ENCODE results near the gene DGKB. TPM values are rescaled to one million over a fixed set of nuclear protein-coding genes. Genes with fewer than 3 reads are reported as not detected.

DGKB gene
- total and polyA plus RNA-seq, 2 of the 8 experiments (the other 6 are each of a cell fraction or from before 2014, with no cell fraction given) = 1.9 to 2.6 TPM

DNA sequence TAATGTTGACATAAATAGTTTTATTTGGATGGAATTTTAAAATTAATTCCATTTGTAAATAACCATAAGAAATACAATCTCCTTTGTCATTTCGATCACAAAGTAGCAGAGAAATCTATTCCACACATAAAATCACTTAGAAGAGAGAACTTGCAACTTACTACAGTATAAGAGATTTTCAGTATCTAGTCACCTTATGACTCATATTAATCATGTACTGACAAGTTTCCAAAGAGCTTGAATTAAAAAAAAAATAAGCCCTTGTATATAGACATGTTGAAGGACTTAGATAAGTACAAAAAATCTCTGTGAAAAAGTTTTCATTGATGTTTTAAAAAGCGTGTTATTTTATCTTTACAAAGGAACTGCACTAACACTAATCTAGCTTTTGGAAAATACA is 706.0 kb downstream of the DGKB start:
- Histone ChIP-seq H3K23me2 (ENCODE audit: low read depth, low read length) (no peaks in the 10 kb centered on the region), H2BK5ac (ENCODE audit: low read depth, low read length) (no peak overlapping the region), H4K20me1 (replicated peaks in 1 of 2; ENCODE audit: control insufficient read depth in 1 of 2, insufficient read depth in 2 of 2, low read length in 2 of 2) (no peaks in the 10 kb centered on the region), H2BK120ac (replicated peaks; ENCODE audit: low read depth, low read length) (no peak overlapping the region), H2BK15ac (ENCODE audit: low read length) (no peak overlapping the region), H3K9me3 (ENCODE audit: insufficient read depth in 2 of 2, low read depth in 1 of 2, low read length in 1 of 2) (no peaks in the 10 kb centered on the region), H2BK20ac (ENCODE audit: low read length) (no peak overlapping the region), H3K4ac (replicated peaks; ENCODE audit: insufficient read length, low read depth, low read length) (no peak overlapping the region), H3K36me3 (ENCODE audit: control insufficient read depth in 2 of 4, insufficient read depth in 4 of 4, low read length in 3 of 4) (no peaks in the 10 kb centered on the region), H3K56ac (replicated peaks; ENCODE audit: insufficient read length, low read depth, low read length) (no peak overlapping the region), H4K91ac (replicated peaks; ENCODE audit: insufficient read length, low read length) (no peak overlapping the region), H4K5ac (ENCODE audit: insufficient read length, low read depth, low read length) (no peak overlapping the region), H2AFZ (ENCODE audit: low read length) (no peak overlapping the region), H3K4me3 (ENCODE audit: extremely low read depth in 1 of 4, insufficient read depth in 2 of 4, low read depth in 3 of 4, low read length in 4 of 4) (no peak overlapping the region), H3K4me1 (replicated peaks in 1 of 4; ENCODE audit: control insufficient read depth in 3 of 4, insufficient read depth in 4 of 4, low read length in 3 of 4) (peaks cover 0 to 2% (median 0%) of the 10 kb centered on the region in 4 experiments; a peak in 1 of 7 replicates), H4K8ac (ENCODE audit: extremely low read depth, insufficient read depth, low read length) (no peak overlapping the region), H3K79me1 (ENCODE audit: low read depth, low read length) (no peaks in the 10 kb centered on the region), H3K27ac (ENCODE audit: low read depth, low read length) (no peak overlapping the region), H3K27me3 (replicated peaks in 1 of 4; ENCODE audit: control insufficient read depth in 3 of 4, extremely low read depth in 1 of 4, insufficient read depth in 3 of 4, low read length in 3 of 4) (no peaks in the 10 kb centered on the region), H3K79me2 (ENCODE audit: control insufficient read depth in 1 of 2, insufficient read depth in 2 of 2, low read length in 2 of 2) (no peaks in the 10 kb centered on the region), H3K9ac (replicated peaks in 1 of 4; ENCODE audit: extremely low read depth in 1 of 4, low read depth in 3 of 4, low read length in 3 of 4) (no peak overlapping the region), H3K14ac (ENCODE audit: insufficient read length) (no peak overlapping the region), H3K18ac (ENCODE audit: extremely low read depth, low read length) (no peak overlapping the region), H3K4me2 (ENCODE audit: insufficient read depth in 1 of 2, low read depth in 2 of 2, low read length in 2 of 2) (no peak overlapping the region), H2BK12ac (ENCODE audit: low read depth, low read length) (no peak overlapping the region), H3K23ac (ENCODE audit: insufficient read length) (no peak overlapping the region), H2AK5ac (ENCODE audit: low read depth, low read length) (no peak overlapping the region)
- DNase-seq (ENCODE audit: low read depth in 1 of 2, low spot score in 2 of 2) (no peak), FAIRE-seq (no peak)
- ChIA-PET POLR2A (ENCODE audit: partially characterized antibody) (no interaction called here), CTCF (ENCODE audit: partially characterized antibody) (no interaction called here)
- no peak for TF ChIP-seq SP4 (IDR thresholded peaks at IDR 0.05; ENCODE audit: low read length)
- no peak for TF ChIP-seq EP300 (IDR thresholded peaks at IDR 0.05; ENCODE audit: borderline replicate concordance in 1 of 2, low read depth in 2 of 2, low read length in 2 of 2)
- no peak for TF ChIP-seq BCL11A (IDR thresholded peaks at IDR 0.05; ENCODE audit: low read depth in 2 of 2, low read length in 2 of 2)
- TF ChIP-seq, protein P1, sequence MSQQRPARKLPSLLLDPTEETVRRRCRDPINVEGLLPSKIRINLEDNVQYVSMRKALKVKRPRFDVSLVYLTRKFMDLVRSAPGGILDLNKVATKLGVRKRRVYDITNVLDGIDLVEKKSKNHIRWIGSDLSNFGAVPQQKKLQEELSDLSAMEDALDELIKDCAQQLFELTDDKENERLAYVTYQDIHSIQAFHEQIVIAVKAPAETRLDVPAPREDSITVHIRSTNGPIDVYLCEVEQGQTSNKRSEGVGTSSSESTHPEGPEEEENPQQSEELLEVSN (IDR thresholded peaks at IDR 0.05) = no peak
- TF ChIP-seq SIX5 (IDR thresholded peaks at IDR 0.05; ENCODE audit: low read depth, low read length) = no peak
- TF ChIP-seq SRF (IDR thresholded peaks at IDR 0.05; ENCODE audit: low read depth, low read length) = no peak
- WGBS, 2 experiments (ENCODE audit: extremely low coverage in 1 of 2, insufficient coverage in 1 of 2, insufficient read length in 1 of 2, insufficient replicate concordance in 2 of 2, low coverage in 1 of 2, low lambda C conversion rate in 2 of 2, missing lambda C conversion rate in 1 of 2) = 89% methylated on average over 2 of the region's 2 CpGs; no CpG with 5 or more reads in 1 of the 2 experiments

Data from H1 (cell line).